Stimulated activated effector memory CD8-positive, alpha-beta T cell treated with anti-CD3 and anti-CD28 coated beads, Interleukin-12 subunit alpha, Interleukin-12 subunit beta, amount 100 ng/mL, for 72 hours (primary cell): ENCODE results near the gene SYTL1.

Source experiments
- ATAC-seq: fragments of 150-1000 bp; cut with Tn5 transposase; 2 replicates; pipeline ENCODE4 v1.10.0; 2021
- DNase-seq, 2 donors: peaks; one replicate each; pipeline ENCODE4 v3.0.0; 2021 to 2022; ENCODE audit warnings: low spot score in 2 of 2
- H3K27ac Mint-ChIP-seq: one replicate; pipeline ENCODE4 v1.8.0; 2022; ENCODE audit warnings: mild to moderate bottlenecking, mixed read lengths
- H3K36me3 Mint-ChIP-seq: one replicate; pipeline ENCODE4 v1.8.0; 2022; ENCODE audit warnings: mild to moderate bottlenecking, mixed read lengths
- H3K4me1 Mint-ChIP-seq: one replicate; pipeline ENCODE4 v1.8.0; 2022; ENCODE audit warnings: mixed read lengths
- H3K4me3 Mint-ChIP-seq: one replicate; pipeline ENCODE4 v1.8.0; 2022; ENCODE audit warnings: mild to moderate bottlenecking, mixed read lengths
- H3K9me3 Mint-ChIP-seq: one replicate; pipeline ENCODE4 v1.8.0; 2022; ENCODE audit warnings: mixed read lengths

Gene SYTL1

DNA sequence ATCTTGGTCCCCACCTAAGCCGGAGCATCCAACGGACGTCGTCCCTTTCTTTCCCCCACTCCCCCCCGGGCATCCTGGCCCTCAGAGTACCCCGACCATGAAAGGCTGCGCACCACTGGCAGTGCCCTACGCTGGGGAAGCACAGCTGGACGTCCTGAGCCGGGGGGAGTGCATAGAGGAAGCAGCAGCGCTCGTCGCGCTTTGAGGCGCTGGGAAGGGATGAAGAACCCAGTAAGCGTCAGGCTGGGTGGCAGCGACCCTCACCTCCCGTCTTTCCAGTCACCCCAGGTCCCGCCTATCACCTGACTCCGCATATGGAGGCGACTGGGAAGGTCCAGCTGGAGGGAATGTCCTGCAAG, 19.2 kb downstream of the SYTL1 start:
- no peak for ATAC-seq
- peak overlapping the region; percentile 10 for H3K27ac Mint-ChIP-seq
- H3K4me3 Mint-ChIP-seq: peak overlapping the region; percentile 86

GRCh38 chr1:27361553-27361952, 19.7 kb downstream of the SYTL1 start:
- H3K4me3 Mint-ChIP-seq: peak overlapping the region; percentile 86

More for the DNA sequence above, 19.2 kb downstream of the SYTL1 start:
- H3K36me3 Mint-ChIP-seq: peaks cover 29% of the 10 kb centered on the region
- H3K4me1 Mint-ChIP-seq: peaks cover 54% of the 10 kb centered on the region
- H3K9me3 Mint-ChIP-seq: no peaks in the 10 kb centered on the region
- DNase-seq: no peak

GRCh38 chr1:27363766-27364695, 22.2 kb downstream of the SYTL1 start:
- H3K9me3 Mint-ChIP-seq: no peaks in the 10 kb centered on the region
- H3K4me3 Mint-ChIP-seq: peak overlapping the region; percentile 89
- H3K4me1 Mint-ChIP-seq: peaks cover 46% of the 10 kb centered on the region
- no peak for ATAC-seq
- no peak for DNase-seq
- H3K36me3 Mint-ChIP-seq: peaks cover 14% of the 10 kb centered on the region
- H3K27ac Mint-ChIP-seq: peak overlapping the region; percentile 85

More at GRCh38 chr1:27361553-27361952, 19.7 kb downstream of the SYTL1 start:
- Mint-ChIP-seq H3K36me3 (peaks cover 24% of the 10 kb centered on the region), H3K9me3 (no peaks in the 10 kb centered on the region), H3K4me1 (peaks cover 54% of the 10 kb centered on the region), H3K27ac (no peak overlapping the region)
- no peak for ATAC-seq
- DNase-seq: no peak

GRCh38 chr1:27364696-27365371, 23.0 kb downstream of the SYTL1 start:
- no peak for DNase-seq
- peak overlapping the region; percentile 89 for H3K4me3 Mint-ChIP-seq
- H3K9me3 Mint-ChIP-seq: no peaks in the 10 kb centered on the region
- no peak for ATAC-seq
- H3K36me3 Mint-ChIP-seq: peaks cover 7% of the 10 kb centered on the region
- peaks cover 43% of the 10 kb centered on the region for H3K4me1 Mint-ChIP-seq
- H3K27ac Mint-ChIP-seq: peak overlapping the region; percentile 85

DNA sequence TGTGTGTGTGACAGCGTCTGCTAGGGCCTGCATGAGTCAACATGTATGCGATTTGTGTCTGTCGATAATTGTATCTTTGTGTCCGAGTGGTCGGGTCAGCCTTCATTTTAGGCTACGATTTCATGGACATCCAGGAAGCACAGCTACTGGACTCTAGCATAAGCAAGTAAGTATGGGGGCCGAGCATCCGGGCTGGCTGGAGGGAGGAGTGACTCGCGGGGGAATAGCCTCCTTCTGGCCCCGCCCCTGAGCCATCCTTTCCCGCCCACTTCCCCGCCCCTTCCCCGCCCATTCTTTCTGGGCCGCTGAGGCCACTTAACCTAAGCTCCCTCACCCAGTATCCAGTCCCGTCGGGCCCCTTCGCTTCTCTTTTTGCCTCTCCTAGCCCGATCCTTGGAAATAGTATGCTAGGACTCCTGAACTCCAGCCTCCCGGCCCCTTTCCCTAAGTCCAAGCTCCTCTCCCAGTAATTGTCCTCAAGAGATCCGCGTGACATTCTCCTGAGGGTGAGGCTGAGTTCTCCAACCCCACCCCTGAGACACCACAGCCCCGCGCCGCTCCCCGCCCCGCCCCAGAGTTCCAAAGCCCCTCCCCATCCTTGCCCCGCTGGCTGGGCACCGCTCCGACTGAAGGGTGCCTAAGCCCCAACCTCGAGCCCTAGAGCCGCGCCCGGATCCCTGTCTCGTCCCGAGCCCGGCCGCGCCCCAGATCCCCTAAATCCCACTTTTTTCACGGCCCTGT, 23.7 kb downstream of the SYTL1 start:
- peak; percentile 69 to 92 for DNase-seq
- peaks cover 37% of the 10 kb centered on the region for H3K4me1 Mint-ChIP-seq

DNA sequence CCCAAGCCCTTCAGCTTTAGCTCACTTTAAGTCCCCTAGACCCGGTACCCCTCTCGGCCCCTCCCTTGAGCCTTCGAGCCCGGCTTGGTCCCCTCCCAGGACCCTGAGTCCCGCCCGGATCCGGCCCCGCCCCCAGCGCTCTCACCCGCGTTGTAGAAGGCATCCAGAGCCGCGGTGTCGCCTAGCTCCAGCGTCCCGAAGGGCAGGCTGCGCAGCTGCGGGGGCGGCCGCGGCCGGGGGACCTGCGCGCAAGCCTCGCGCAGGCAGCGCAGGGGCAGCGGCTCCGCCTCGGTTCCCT, 24.2 kb downstream of the SYTL1 start:
- Mint-ChIP-seq H3K36me3 (peaks cover 7% of the 10 kb centered on the region), H3K9me3 (no peaks in the 10 kb centered on the region), H3K4me1 (peaks cover 37% of the 10 kb centered on the region), H3K4me3 (peak overlapping the region; percentile 89), H3K27ac (peak overlapping the region; percentile 83)
- ATAC-seq (peak; percentile 80), DNase-seq (peak in 1 of 2 donors; percentile 66)

More for the DNA sequence above, 23.7 kb downstream of the SYTL1 start:
- Mint-ChIP-seq H3K9me3 (no peaks in the 10 kb centered on the region), H3K36me3 (peaks cover 7% of the 10 kb centered on the region), H3K4me3 (peak overlapping the region; percentile 89), H3K27ac (peak overlapping the region; percentile 83)
- peak; percentile 76 for ATAC-seq

GRCh38 chr1:27366411-27367159, 24.8 kb downstream of the SYTL1 start, which contains the start of gene MAP3K6:
MAP3K6 (minus strand) TSS chr1:27366961; CDS start chr1:27366597, 364 bp downstream.
- H3K36me3 Mint-ChIP-seq: peaks cover 7% of the 10 kb centered on the region
- no peaks in the 10 kb centered on the region for H3K9me3 Mint-ChIP-seq
- H3K4me3 Mint-ChIP-seq: peak within 1 kb of the TSS; percentile 89
- peaks cover 37% of the 10 kb centered on the region for H3K4me1 Mint-ChIP-seq
- H3K27ac Mint-ChIP-seq: peak within 1 kb of the TSS; percentile 83
- DNase-seq: no peak
- ATAC-seq: peak; percentile 57

DNA sequence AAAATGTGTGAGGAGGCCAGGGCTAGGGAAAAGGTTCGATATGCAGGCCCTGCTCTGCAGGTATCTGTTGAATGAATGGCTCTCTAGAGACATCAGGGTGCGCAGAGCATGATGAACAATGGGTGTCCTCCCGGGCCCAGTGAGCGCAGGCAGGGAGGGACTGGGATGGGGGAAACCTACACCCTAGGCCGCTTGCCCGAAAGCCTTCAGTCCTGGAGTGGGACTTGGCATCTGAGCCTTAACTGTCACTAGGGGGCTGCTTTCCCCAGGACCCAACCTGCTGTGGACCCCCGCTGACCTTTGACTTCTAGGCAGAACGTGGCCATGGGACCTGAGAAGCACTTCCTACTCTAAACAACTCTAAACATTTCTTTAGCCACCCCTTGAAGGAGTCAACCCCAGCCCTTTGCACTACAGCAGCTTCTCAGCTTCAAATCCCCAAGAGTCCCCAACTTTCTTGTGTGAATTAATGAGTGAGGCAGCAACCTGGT, 25.4 kb downstream of the SYTL1 start:
- H3K4me1 Mint-ChIP-seq: peaks cover 37% of the 10 kb centered on the region
- no peak overlapping the region for H3K27ac Mint-ChIP-seq
- ATAC-seq (no peak), DNase-seq (no peak)
- peaks cover 7% of the 10 kb centered on the region for H3K36me3 Mint-ChIP-seq
- H3K4me3 Mint-ChIP-seq: peak overlapping the region; percentile 89
- H3K9me3 Mint-ChIP-seq: no peaks in the 10 kb centered on the region

DNA sequence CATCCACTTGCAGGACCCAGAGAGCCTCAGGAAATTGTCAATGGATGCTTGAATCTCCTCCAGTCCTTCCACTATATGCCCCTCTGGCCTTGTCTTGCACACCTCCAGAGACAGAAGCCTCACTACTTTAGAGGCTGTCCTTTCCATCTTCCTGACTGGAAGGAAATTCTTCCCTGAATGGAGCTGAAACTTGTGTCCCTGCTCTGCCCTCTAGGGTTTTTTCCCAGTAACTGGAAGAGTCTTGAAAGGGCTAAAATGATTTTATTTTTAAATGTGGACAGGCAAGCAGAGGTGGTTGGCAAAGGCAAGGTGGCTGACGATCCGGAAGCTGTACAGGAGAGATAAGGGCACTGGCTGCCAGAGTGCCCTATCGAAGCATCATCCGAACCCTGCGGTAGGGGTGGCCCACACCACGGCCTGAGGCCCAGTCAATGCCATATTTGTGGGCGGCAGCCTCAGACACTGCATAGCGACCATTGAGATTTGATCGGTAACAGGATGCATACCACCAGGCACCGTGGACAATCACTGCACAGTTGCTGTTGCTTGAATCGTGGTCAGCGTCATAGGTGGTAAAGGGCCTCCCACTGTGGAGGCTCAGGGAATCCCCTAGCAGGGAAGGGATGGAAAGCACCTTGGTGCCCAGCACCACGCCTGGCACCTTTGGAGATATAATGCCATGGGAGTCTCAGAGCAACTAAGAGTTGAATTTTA, 27.2 kb downstream of the SYTL1 start:
- no peaks in the 10 kb centered on the region for H3K9me3 Mint-ChIP-seq
- DNase-seq (no peak), ATAC-seq (no peak)
- no peak overlapping the region for H3K27ac Mint-ChIP-seq
- no peak overlapping the region for H3K4me3 Mint-ChIP-seq
- peaks cover 7% of the 10 kb centered on the region for H3K36me3 Mint-ChIP-seq
- peaks cover 36% of the 10 kb centered on the region for H3K4me1 Mint-ChIP-seq

DNA sequence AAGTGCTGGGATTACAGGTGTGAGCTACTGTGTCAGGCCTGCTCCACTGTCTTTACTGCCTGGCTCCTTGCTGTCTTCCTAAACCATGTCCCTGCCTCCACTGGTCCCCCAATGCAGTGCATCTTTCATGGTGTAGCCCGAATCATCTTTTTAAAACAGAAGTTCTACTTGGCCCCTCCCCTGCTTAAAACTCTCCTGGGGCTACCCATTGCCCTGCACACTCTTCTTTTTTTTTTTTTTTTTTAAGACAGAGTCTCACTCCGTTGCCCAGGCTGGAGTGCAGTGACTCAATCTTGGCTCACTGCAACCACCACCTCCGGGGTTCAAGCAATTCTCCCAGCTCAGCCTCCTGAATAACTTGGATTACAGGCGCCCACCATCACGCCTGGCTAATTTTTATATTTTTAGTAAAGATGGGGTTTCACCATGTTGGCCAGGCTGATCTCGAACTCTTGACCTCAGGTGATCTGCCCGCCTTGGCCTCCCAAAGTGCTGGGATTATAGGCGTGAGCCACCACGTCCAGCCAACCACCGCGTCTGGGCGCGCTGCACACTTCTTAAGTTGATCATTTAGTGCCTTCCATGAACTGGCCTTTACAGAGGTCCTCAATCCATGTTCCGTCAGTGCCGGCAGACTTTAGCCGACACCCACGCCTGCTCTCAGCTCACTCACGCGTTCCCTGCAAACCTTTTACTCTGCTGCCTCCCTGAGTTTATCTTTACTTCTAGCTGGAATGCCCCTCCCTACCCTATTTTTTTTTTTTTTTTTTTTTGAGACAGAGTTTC, 30.4 kb downstream of the SYTL1 start:
- Mint-ChIP-seq H3K4me3 (no peak overlapping the region), H3K36me3 (no peaks in the 10 kb centered on the region), H3K27ac (no peak overlapping the region), H3K4me1 (peaks cover 12% of the 10 kb centered on the region), H3K9me3 (no peaks in the 10 kb centered on the region)
- no peak for DNase-seq
- no peak for ATAC-seq

DNA sequence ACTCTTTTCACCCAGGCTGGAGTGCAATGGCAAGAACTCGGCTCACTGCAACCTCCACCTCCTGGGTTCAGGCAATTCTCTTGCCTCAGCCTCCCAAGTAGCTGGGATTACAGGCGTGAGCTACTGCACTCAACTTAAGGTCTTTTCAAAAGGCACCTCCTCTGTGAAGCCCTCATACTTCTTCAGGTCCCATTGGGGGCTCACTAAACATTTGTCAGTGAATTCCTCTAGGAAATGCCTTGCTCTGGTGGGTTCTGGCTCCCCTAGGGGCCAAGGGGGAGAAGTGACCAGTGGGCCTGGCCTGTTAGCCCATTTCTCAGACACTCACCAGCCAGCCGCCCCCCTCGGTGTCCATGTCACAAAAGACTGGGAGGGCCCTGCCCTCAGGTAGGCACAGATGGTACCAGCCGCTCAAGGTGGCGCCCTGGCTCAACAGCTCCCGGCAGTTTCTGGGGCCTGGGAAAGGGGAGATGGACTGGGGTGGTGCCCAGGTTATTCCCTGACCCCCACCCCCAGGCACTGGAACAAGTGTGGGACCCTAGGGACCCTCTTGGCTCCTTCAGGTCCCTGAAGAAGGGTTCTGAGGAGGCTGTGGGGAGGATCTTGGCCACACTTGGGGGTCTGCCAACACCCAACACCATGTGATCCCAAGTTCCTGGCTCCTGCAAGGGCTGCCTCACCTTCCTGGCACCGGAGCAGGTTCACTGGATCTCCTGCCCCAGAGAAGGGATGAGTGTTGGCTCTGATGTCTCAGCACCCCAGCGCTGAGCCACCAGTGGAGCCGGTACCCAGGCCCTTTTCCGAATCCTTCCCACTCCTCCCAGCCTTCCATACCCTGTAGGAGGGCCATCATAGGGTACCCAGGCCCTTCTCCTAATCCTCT, 31.2 kb downstream of the SYTL1 start:
- Mint-ChIP-seq H3K27ac (no peak overlapping the region), H3K4me3 (no peak overlapping the region), H3K36me3 (no peaks in the 10 kb centered on the region), H3K4me1 (peaks cover 7% of the 10 kb centered on the region), H3K9me3 (no peaks in the 10 kb centered on the region)
- DNase-seq: no peak
- peak; percentile 27 for ATAC-seq

GRCh38 chr1:27374362-27375086, 32.7 kb downstream of the SYTL1 start, which contains the start of gene FCN3:
FCN3 (minus strand) TSS chr1:27374824; CDS start chr1:27374818, 6 bp downstream.
- no peak for DNase-seq
- H3K9me3 Mint-ChIP-seq: no peaks in the 10 kb centered on the region
- H3K27ac Mint-ChIP-seq: no peak within 1 kb of the TSS
- ATAC-seq: no peak
- H3K4me3 Mint-ChIP-seq: no peak within 1 kb of the TSS
- H3K36me3 Mint-ChIP-seq: no peaks in the 10 kb centered on the region
- H3K4me1 Mint-ChIP-seq: no peaks in the 10 kb centered on the region
